CD4-positive, alpha-beta T cell treated with Interleukin-17A for 4 hours (primary cell): ENCODE results near the gene TAOK3.
"Not testable (repeated sequence)": the region's sequence is repeated elsewhere in the genome, so short reads cannot be mapped to it uniquely, and the experiment has no call there.

Experiments
- DNase-seq: peaks from one replicate; pipeline ENCODE4 v3.0.0-alpha.2; 2020; ENCODE audit warnings: mixed read lengths

TAOK3 gene

GRCh38 chr12:118288174-118288573 lies 84.5 kb downstream of the TAOK3 start:
- no peak for DNase-seq

DNA sequence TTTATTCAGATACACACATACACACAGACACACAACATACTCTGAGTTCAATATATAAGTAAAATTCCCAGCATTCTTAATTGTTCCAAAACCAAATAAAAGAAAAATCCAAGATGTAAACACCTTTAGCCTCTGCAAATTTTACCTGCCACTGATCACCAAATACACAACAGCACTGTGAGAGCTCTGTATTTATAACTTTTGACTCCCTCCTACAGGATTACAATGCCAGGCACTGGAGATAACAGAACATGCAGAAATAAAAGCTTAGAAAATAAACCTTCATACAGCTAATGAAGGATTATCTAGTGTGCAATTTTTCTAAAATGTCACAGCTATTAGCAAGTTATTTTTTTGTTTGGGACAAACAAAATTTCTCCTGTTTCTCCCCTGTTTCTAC lies 85.0 kb downstream of the TAOK3 start:
- DNase-seq, result no peak

DNA sequence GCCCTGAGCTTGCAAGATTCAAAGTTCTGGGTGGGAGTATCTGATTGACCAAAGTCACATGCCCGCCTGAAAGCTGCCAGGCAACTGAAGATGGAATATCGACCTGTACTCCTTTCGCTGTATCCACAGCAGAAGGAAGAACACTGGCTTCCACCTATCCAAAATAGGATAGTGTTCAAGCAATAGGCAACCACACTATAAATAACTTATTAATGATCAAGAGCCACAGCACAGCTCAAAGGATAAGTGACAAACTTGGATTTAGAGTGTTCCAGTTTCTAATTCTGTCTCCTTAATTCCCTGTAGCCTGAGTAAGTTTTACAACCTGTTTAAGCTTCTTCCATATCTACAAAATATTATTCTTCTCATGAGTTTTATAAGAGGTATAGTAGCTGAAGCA lies 89.9 kb downstream of the TAOK3 start:
- DNase-seq, result no peak

DNA sequence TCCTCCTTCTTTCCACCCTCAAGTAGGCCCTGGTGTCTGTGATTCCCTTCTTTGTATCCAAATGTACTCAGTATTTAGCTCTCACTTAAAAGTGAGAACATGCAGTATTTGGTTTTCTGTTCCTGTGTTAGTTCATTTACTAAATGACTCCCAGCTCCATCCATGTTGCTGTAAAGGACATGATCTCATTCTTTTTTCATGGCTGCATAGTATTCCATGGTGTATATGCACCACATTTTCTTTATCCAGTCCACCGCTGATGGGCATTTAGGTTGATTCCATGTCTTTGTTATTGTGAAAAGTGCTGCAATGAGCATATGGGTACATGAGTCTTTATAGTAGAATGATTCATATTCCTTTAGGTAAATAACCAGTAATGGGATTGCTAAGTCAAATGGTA lies 94.4 kb downstream of the TAOK3 start:
- not testable (repeated sequence) for DNase-seq

- no peak for DNase-seq
These were observed 98.6 kb downstream of the TAOK3 start for GRCh38 chr12:118274066-118274465.

GRCh38 chr12:118271770-118272417 lies 100.8 kb downstream of the TAOK3 start:
- DNase-seq, result no peak

GRCh38 chr12:118271183-118271582 lies 101.5 kb downstream of the TAOK3 start:
- DNase-seq, result no peak

GRCh38 chr12:118269806-118270205 lies 102.9 kb downstream of the TAOK3 start:
- no peak for DNase-seq

DNA sequence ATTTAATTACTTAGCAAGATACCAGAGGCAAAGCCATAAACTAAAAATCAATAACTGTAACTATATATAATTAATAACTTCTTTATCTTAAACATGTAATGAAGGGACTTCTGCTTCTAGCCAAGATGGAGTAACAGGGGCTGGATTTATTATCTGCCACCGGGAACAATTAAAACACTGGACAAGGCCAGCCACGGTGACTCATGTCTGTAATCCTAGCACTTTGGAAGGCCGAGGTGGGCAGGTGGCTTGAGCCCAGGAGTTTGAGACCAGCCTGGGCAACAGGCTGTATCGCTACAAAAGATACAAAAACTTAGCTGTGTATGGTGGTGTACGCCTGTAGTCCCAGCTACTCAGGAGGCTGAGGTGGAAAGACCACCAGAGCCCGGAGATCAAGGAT lies 113.6 kb downstream of the TAOK3 start:
- no peak for DNase-seq

GRCh38 chr12:118256352-118256751 lies 116.4 kb downstream of the TAOK3 start:
- no peak for DNase-seq

DNA sequence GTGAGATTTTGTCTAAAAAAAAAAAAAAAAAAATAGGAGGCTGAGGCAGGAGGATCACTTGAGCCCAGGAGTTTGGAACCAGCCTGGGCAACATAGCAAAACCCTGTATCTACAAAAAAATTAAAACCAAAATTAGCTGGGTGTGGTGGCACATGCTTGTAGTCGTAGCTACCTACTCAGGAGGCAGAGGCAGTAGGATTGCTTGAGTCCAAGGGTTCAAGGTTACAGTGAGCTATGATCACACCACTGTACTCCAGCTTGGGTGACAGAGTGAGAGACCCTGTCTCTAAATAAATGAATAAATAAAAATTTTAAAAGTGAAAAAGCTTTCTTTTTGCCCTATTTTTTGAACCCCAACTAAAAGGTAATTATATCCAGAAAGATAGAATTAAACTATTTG lies 123.2 kb downstream of the TAOK3 start:
- DNase-seq, result no peak

- not testable (repeated sequence) for DNase-seq
These were observed 126.8 kb downstream of the TAOK3 start for GRCh38 chr12:118245886-118246285.

GRCh38 chr12:118238888-118239287 lies 133.8 kb downstream of the TAOK3 start:
- no peak for DNase-seq

DNA sequence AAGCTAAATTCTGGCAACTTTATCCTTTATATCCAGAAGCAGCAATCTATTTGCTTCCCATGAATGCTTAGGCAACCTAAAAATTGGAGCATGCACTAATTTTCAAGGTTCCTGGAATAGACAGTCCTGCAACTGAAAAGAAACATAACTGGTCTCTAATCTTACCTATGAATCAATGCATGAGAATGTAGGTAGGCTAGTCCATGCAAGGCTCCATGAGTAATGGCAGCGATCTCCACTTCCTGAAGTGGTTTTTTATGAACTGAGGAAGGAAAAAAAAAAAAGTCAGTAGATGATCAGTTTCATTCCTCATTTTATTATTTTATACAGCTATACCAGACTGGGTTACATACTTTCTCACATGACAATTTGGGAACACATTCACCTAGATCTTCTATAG lies 134.8 kb downstream of the TAOK3 start:
- DNase-seq, result no peak

- DNase-seq, result no peak
These were observed 135.5 kb downstream of the TAOK3 start for GRCh38 chr12:118237052-118237665.

- no peak for DNase-seq
These were observed 152.0 kb downstream of the TAOK3 start for GRCh38 chr12:118220702-118221101.

GRCh38 chr12:118219772-118220171 lies 152.9 kb downstream of the TAOK3 start:
- DNase-seq, result no peak

GRCh38 chr12:118219106-118219505 lies 153.6 kb downstream of the TAOK3 start:
- no peak for DNase-seq

- no peak for DNase-seq
These were observed 159.3 kb downstream of the TAOK3 start for GRCh38 chr12:118213452-118213851.

DNA sequence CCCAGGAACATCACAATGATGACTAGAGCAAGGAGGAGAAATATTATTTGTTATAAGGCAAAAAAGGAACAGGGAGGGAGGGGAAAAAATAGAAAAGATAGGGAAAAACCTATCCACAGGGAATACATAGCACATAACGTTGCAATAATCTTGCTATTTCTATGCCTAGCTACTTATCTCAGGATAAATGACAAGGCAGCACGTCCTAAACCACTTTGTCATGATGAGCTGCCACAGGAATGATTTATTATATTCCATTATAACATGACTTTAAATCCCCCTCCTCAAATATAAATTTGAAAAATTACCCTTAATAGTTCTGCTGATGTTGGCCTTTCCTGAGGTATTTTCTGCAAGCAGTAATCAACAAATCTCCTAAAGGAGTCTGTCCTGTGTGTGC lies 160.1 kb downstream of the TAOK3 start:
- DNase-seq, result no peak

GRCh38 chr12:118206107-118206412 lies 166.6 kb downstream of the TAOK3 start:
- no peak for DNase-seq

DNA sequence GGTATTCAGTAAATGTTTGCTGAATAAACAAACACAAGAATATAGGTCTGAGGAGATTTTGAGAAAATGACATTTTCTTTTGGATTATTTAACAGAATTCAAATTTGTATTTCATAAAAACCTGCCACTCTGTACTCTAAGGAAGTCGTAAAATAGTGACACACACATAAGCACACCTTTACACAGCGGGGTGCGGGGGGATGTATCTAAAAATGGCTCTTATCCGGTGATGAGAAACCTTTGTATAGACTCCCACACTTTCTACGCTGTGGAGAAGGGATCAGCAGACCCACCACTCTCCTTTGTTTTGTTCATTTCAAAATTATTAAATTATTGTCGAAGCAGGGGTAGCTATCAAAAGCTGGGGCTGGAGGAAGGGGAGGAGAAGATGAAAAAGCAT lies 178.7 kb downstream of the TAOK3 start:
- no peak for DNase-seq

DNA sequence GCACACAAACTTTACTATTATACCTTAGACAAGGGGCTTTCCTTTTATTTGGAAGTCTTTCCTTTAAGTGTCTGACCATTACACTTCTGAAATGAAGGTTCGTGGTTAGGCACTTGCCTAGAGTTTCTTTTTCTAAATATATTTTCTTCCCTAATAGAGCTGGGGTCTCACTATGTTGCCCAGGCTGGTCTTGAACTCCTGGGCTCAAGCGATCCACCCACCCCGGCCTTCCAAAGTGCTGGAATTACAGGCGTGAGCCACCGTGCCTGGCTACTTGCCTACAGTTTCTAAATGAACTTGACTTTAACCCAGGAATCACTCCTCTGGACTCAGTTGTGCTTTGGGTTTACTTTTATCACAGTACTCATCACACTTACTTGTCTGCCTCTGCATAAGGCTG lies 179.2 kb downstream of the TAOK3 start:
- DNase-seq, result no peak

GRCh38 chr12:118190266-118190665 lies 182.4 kb downstream of the TAOK3 start:
- DNase-seq, result no peak

GRCh38 chr12:118189741-118190191 lies 182.9 kb downstream of the TAOK3 start:
- DNase-seq, result no peak
